Middle frontal gyrus (tissue), 1 donor: ENCODE results near the gene MRPL46.
"Not testable (repeated sequence)": the region's sequence is repeated elsewhere in the genome, so short reads cannot be mapped to it uniquely, and the experiment has no call there.

Experiments
- DNase-seq: peaks from one replicate; pipeline ENCODE4 v3.0.0-alpha.2; 2015; ENCODE audit warnings: low spot score; ENCODE audit errors: extremely low spot score

Gene MRPL46

DNA sequence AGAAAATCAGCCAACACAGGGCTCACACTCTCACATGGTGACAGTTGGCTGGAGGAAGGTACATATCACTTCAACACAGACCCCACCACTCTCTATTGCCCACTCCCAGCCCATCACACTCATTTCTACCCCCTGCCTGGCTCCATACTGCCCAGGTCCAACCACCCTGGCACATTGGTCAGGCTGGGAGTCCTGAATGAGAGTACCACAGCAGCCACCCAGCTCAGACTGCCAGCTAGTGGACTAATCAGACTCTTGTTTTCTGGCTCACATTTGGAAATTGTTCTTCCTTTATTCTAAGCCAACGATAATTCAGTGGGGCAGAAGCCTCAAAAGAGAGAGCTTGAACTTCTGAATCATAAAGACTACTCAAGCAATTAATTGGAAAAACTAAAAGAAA lies 20.0 kb downstream of the MRPL46 start:
- DNase-seq: no peak

DNA sequence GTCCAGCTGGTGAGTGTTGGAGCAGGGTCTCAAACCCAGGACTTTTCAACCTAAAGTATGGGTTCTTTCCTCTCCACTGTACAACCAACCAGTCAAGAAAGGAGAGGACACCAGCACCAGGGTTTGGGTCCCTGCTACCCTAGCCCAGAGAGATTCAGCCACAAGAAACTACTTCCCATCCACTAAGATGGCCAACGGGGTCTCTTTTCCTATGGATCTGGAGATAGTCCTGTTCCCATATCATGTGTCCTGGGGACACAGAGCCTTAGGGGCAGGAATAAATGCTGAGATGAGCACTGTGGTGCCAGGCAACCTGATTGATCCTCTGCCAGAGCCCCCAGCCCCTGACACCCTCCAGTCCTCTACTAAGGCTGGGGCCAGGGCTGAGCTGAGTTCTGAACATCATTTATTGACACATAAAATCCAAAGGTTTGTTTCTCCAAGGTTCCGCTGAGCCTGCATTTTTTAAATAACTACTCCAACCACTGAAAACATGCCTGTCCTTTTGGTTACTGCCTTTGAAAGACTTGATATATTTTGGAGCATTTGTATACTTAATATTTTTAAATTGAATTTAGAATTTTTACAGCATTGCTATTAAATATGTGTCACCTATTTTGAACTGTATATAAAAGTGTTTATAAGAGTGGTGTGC lies 26.0 kb downstream of the MRPL46 start:
- no peak for DNase-seq

DNA sequence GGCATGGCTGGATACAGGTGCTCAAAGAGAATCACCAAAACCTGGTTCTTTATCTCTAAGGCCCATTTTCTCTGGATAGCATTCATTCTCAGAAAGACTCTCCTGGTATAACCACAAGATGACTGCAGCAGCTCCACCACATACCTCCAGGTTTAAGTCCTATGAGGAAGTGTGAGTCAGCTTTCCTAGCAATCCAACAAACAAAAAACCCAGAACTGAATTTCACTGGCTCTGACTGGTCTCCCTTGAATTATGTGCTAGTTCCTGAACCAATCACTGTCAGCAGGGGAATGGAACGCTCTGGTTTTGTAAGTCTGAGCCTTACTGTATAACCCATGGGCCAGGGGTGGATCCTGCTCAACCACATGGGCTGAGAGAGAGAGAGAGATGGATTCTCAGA lies 27.2 kb downstream of the MRPL46 start:
- no peak for DNase-seq

DNA sequence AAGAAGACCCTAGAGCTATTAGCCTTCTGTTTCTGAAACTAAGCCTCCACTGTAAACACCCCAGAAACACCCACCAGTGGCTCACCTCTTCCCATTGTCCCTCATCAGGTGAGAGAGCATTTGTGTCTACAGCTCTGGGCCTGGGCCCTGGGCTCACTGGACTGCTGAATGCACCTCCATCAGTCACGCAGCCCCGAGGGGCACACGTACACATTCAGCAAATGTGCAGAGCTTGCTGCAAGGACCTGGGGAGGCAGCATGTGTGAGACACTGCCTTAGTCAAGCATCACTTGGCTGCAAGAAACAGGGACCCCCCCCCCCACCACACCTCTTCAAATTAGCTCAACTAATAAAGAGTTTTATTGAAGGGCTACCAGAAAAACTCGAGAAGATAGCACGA lies 29.0 kb downstream of the MRPL46 start:
- no peak for DNase-seq

DNA sequence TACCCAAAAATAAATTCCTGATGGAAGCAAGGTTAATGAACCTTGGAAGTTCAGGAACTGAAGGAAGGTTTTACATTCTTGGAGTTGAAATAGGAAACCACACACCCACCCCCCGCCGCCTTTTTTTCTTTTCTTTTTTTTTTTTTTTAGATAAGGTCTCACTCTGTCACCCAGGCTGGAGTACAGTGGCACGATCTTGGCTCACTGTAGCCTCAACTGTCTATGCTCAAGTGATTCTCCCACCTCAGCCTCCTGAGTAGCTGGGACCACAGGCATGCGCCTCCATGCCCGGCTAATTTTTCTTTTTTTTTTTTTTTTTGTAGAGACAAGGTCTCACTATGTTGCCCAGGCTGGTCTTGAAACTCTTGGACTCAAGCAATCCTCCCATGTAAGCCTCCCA lies 33.1 kb downstream of the MRPL46 start:
- not testable (repeated sequence) for DNase-seq

DNA sequence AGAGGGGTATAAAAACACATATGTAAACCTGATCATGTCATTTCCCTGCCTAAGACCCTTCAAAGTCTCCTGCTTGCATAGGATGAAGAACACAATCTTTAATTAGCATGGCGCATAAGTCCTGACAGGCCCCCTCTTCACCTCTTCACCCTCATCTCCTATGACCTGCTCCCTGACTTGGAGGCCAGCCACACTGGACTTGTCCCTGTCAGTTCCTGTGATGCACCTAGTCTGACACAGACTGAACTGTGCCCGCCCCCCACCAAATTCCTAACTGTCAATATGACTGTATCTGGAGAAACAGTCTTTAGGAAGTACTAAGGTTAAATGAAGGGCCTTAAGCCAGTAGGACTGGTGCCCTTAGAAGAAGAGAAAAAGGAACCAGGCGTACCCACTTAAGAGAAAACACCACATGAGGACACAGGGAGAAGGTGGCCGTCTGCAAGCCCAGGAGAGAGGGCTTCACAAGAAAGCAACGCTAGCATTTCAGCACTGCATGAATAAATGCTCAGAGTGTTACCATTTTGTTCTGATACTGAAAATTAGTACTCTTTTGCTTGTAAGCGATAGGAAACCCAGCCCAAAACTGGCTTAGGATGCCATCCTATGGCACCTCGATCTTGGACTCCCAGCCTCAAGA lies 34.0 kb downstream of the MRPL46 start:
- no peak for DNase-seq

DNA sequence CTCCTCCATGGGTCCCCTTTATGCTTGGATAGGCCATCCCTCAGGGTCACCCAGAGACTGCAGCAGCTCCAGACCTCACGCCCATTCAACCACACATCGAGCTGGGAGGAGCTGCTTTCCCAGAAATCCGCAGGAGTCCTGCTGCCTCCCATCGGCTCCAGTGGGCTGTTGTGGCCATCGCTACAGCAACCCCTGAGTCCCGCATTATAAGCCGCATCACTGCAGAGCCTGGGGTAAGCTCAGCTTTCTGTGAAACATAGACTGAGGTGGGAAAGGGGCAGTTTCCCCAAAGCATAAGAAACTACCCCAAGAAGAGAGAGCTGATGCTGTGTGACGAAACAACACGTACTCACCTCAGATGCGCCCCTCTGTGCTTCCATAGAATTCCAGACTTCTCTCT lies 35.7 kb downstream of the MRPL46 start:
- DNase-seq: no peak

DNA sequence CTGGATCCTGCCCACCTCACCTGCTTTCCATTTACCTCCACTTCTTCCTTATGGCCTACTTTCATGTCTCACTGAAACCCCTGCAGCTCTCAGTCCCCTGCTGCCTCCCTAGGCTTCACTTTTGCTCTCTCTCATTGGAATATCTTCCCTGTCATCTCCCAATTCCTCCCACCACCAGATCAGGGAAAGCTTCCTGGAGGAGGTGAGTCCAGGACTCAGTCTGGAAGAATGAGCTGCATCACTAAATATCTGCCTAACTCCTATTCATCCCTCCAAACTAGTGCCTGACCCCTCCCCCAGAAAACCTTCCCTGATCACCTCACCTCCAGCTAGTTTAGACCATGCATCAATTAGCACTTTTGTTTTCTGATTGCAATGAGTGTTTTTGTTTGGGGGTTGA lies 37.1 kb downstream of the MRPL46 start:
- no peak for DNase-seq

DNA sequence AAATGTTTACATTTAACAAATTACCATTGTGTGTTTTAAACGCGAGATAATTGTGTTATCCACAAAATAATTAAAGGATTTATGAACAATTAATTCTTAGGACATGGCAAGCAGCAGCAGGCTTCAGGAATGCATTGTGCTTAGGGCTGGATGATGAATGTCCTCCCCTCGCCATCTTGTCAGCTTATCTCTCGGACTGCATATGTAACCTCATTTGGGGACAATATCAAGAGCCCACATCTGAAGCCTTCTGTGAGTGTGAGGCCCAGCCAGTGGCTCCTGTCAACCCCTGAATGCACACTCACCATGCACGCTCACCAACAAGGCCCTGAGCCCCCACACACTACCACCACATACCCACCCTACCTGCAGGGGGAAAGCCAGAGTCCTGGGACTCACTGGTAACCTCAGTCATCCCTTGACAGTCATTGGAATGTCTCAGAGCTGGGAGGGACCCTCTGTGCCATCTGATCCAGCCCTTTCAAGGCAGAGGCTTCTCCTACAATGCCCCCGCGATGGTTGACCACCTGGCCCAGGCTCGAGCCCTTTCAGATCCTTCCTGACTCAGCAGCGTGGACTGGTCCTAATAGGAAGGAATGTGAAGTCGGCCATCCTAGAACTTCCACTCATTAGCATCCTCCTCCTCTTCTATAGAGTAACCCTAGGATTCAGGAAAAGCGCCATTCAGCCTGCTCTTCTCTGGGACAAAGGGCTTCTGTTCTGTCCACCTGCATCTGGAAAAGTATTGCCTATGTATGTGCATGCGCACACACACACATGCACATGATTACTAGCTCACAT lies 38.2 kb downstream of the MRPL46 start:
- no peak for DNase-seq

DNA sequence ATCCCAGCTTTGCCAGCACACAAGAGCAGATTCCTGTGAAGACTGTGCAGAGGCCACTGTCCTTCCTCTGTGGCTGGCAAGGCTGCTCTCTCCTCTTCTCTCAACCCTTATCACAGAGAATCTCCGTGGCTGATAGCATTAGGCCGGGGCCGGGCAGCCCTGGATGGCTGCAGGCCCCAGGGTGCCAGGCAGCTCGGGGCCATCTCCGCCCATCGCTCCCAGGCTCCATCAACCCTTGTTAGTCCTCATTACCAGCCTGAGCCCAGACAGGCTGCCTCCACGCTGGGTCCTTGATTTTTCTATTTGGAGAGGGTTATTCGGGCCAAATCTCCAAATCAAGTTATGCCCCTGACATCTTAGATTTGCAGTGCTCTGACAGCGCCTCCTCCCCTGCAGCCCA lies 39.1 kb downstream of the MRPL46 start:
- no peak for DNase-seq

DNA sequence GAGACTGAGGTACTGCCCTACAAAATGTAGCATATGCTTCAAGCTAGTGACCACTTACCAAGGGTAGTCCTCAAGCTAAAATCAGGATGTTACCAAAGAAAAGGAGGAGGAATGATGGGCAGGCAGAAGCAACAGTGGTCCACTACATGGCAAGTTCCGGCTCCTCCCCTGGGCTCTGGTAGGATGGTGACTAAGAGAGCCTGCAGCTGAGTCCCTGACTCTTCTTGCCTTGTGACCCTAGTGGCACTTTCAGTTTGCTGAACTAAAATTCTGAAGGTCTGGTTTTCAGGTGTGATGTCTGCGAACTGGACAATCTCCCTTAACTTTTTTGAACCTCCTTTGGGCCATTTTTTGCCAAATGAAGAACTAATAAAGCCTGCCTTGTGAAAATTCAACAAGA lies 40.9 kb downstream of the MRPL46 start:
- no peak for DNase-seq

DNA sequence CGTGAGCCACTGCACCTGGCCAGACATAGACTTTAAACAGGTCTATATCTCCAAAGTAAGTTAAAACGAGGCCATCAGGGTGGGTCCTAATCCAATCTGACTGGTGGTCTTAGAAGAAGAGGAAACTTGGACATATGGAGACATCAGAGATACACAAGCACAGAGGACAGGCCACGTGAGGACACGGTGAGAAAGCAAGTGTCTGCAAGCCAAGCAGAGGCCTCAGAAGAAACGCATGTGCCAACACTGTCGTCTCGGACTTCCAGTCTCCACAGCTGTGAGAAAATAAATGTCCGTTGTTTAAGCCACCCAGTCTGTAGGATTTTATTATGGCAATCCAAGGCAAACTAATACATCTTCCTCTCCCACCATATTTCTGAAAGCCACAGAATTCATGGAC lies 43.9 kb downstream of the MRPL46 start:
- DNase-seq: no peak

DNA sequence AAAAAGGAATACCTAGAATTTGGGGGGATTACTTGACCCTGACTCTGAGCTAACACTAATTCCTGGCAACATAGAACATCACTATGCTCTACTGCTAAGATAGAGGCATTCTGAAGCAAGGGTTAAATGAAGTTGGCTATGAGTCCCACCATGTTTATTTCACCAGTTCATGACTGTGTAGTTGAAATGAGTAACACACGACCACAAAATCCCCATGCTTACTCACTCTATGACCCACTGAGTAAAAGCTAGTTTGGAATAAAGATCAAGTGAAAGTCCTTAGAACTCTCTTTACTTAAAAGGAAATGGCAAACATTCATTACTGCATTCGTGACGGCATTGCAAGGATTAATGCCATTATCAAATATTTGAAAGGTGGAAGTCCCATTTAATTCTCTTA lies 47.4 kb downstream of the MRPL46 start:
- no peak for DNase-seq
